Activated CD8-positive, alpha-beta T cell treated with anti-CD3 and anti-CD28 coated beads for 36 hours (primary cell): ENCODE results near the gene UQCRC1. TPM values are rescaled to one million over a fixed set of nuclear protein-coding genes. Genes with fewer than 3 reads are reported as not detected.

Experiments
- ATAC-seq: fragments of 200-7000 bp; cut with Tn5 transposase; one replicate; pipeline ENCODE4 v1.10.0; 2021; ENCODE audit warnings: mild to moderate bottlenecking, moderate library complexity
- CTCF ChIA-PET: fragments of 350-600 bp; sonication (Branson Sonifier 250); formaldehyde crosslinking; loops from one replicate; lab custom pipeline; 2021; ENCODE audit warnings: antibody characterized with exemption; lab: Charles Lee
- POLR2A ChIA-PET: fragments of 350-600 bp; sonication (Branson Sonifier 250); formaldehyde crosslinking; loops from one replicate; lab custom pipeline; 2021; ENCODE audit warnings: antibody characterized with exemption; lab: Charles Lee
- DNase-seq: peaks from one replicate; pipeline ENCODE4 v3.0.0-alpha.2; 2020
- H3K27ac Mint-ChIP-seq: one replicate; pipeline ENCODE4 v1.8.0; 2021; ENCODE audit warnings: mild to moderate bottlenecking, mixed read lengths
- H3K27me3 Mint-ChIP-seq: one replicate; pipeline ENCODE4 v1.8.0; 2021; ENCODE audit warnings: mixed read lengths
- H3K36me3 Mint-ChIP-seq: one replicate; pipeline ENCODE4 v1.8.0; 2021; ENCODE audit warnings: low read depth, mixed read lengths
- H3K4me1 Mint-ChIP-seq: one replicate; pipeline ENCODE4 v1.8.0; 2021; ENCODE audit warnings: low read depth, mixed read lengths
- H3K4me3 Mint-ChIP-seq: one replicate; pipeline ENCODE4 v1.8.0; 2021; ENCODE audit warnings: mild to moderate bottlenecking, moderate library complexity, mixed read lengths
- H3K9me3 Mint-ChIP-seq: one replicate; pipeline ENCODE4 v1.8.0; 2021; ENCODE audit warnings: mixed read lengths
- intact Hi-C: fragments of 100-400 bp; cut with micrococcal nuclease; formaldehyde crosslinking; loops from one replicate; pipeline ENCODE4 v1.10.0; 2022
- total RNA-seq, 2 experiments: library from RNA; stranded (reverse); gene quantifications; one replicate each; pipeline ENCODE4 v1.2.3, GENCODE V29; 2021
- TF ChIP-seq, protein P1 (sequence below): fragments of 200-600 bp; IDR thresholded peaks from one replicate; pipeline ENCODE4 v1.8.0; 2022; ENCODE audit warnings: antibody characterized with exemption, mild to moderate bottlenecking

UQCRC1 gene
- total RNA-seq, 2 experiments from 2014 or later = 240 to 256 TPM

DNA sequence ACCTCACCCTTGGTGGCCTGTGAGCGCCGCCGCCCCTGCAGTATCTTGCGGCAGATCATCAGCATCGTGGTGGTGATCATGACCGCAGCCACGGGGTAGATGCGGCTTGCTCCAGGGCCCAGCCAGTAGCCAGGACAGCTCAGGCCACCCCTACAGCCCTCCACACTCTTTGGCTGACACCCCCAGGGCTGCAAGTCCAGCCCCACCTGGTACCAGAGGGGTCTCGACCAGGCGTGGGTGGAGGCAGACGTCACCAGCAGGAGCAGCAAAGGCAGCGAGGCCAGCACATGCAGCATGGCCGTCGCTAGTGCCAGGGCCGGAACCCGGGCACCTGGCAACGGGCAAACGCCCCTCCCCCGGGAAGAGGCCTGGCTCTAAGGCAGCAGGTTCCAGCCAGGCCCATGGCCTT, 12.0 kb upstream of the UQCRC1 start, which contains the start of gene TMEM89:
TSS of gene TMEM89 (minus strand) at position 309 of the 409 bp plus-strand sequence. CDS start at position 296, 13 bp downstream.
- H3K36me3 Mint-ChIP-seq = peaks cover 14% of the 10 kb centered on the region
- ATAC-seq (no peak), DNase-seq (no peak)
- ChIA-PET CTCF (interaction anchor here (1.0 to 6.5 kb wide), 2 partner anchors 10 to 13 kb away, joined by 3 to 42 read pairs; partner anchors contain the start of gene SLC26A6), POLR2A (interaction anchor here (1.0 kb wide), 1 partner anchor 44 kb away, joined by 3 read pairs; no protein-coding TSS in a partner anchor)
- H3K4me3 Mint-ChIP-seq = no peak within 1 kb of the TSS
- no peak within 1 kb of the TSS for H3K27ac Mint-ChIP-seq
- H3K9me3 Mint-ChIP-seq = peaks cover 15% of the 10 kb centered on the region
- no peaks in the 10 kb centered on the region for H3K27me3 Mint-ChIP-seq
- H3K4me1 Mint-ChIP-seq = peaks cover 4% of the 10 kb centered on the region
- intact Hi-C loops = no loop called here
- TF ChIP-seq, protein P1, sequence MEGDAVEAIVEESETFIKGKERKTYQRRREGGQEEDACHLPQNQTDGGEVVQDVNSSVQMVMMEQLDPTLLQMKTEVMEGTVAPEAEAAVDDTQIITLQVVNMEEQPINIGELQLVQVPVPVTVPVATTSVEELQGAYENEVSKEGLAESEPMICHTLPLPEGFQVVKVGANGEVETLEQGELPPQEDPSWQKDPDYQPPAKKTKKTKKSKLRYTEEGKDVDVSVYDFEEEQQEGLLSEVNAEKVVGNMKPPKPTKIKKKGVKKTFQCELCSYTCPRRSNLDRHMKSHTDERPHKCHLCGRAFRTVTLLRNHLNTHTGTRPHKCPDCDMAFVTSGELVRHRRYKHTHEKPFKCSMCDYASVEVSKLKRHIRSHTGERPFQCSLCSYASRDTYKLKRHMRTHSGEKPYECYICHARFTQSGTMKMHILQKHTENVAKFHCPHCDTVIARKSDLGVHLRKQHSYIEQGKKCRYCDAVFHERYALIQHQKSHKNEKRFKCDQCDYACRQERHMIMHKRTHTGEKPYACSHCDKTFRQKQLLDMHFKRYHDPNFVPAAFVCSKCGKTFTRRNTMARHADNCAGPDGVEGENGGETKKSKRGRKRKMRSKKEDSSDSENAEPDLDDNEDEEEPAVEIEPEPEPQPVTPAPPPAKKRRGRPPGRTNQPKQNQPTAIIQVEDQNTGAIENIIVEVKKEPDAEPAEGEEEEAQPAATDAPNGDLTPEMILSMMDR = no peak

DNA sequence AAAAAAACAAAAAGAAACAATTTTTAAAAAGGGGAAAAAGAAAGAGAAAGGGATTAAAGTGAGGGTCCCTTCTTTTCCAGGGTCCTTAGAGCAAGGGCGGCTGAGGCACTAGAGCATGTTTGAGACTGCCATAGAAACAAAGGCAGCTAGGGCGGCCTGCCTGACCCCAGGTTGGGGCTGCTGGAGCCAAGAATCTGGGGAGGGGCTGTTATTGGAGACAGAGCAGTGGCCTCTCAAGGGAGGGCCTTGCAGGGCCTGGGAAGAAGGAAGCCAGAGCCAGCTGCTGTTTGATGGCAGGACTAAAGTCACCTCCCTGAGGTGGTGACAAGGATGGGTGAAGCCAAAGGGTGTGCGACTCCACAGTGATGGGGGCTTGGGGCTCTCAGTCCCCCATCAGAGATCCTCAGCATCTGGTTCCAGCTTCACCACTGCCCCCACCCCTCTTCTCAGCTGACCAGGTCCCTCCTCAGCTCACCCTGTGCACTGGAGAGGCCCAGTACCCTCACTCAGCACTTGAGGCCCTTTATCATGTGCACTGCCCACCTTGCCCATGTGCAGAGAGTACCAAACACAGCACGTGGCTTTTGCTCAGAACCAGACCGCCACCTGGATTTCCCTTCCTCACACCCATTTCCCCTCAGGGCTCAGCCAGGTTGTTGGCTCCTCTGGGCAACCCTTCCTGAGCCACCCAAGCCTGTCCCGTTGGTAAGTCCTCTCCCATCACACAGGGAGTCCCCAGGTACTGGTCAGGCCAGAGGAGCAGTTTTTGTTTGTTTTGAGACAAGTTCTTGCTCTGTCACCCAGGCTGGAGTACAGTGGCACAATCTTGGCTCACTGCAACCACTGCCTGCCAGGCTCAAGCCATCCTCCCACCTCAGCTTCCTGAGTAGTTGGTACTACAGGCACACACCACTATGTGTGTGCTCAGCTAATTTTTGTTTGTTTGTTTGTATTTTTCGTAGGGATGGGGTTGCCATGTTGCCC, 10.4 kb upstream of the UQCRC1 start:
- ChIA-PET POLR2A (interaction anchor here (0.7 to 1.0 kb wide), 3 partner anchors 10 to 56 kb away, joined by 3 read pairs; no protein-coding TSS in a partner anchor), CTCF (interaction anchor here (1.5 kb wide), 1 partner anchor 16 kb away, joined by 4 read pairs; the partner anchor contains the start of gene SLC26A6)
- H3K27ac Mint-ChIP-seq = no peak overlapping the region
- H3K4me1 Mint-ChIP-seq = peaks cover 10% of the 10 kb centered on the region
- intact Hi-C loops = no loop called here
- ATAC-seq = no peak
- H3K36me3 Mint-ChIP-seq = peaks cover 17% of the 10 kb centered on the region
- H3K9me3 Mint-ChIP-seq = peaks cover 15% of the 10 kb centered on the region
- H3K4me3 Mint-ChIP-seq = no peak overlapping the region
- no peak for DNase-seq
- TF ChIP-seq, protein P1 = no peak
- no peaks in the 10 kb centered on the region for H3K27me3 Mint-ChIP-seq

DNA sequence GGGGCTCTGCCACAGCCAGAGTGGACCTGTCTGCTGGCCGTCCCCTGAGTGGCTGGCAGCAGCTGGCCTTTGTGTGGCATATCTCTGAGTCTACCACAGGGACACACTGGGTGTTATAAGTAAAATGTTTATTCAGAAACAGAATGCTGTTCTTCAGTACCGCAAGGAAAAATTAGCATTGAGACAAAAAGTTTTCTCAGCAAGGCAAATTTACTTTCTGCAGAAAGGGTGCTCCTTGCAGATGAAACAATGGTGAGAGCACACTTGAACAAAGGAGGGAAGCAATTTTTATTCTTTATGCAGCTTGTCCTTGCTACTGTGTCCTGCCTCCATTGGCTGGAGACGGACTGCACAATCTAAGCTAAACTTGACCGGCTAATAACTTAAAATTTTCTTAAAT, 8.1 kb upstream of the UQCRC1 start:
- peaks cover 15% of the 10 kb centered on the region for H3K9me3 Mint-ChIP-seq

DNA sequence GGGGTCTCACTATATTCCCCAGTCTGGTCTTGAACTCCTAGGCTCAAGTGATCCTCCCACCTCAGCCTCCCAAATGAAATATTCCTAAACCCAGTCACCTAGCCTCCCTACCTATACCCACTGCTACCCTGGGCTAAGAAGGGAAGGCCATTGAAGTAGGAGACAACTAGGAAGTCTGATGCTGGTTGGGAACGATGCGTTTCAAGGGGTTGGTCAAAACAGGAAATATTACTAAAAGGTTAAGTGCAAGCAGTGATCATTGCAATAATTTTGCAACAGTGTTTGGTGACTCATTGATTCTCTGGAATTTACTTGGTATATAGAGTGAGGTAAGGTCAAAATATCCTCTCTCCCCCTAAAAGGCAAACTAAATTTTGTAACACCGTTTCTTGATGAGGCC, 4.6 kb upstream of the UQCRC1 start:
- Mint-ChIP-seq H3K4me1 (peaks cover 14% of the 10 kb centered on the region), H3K27me3 (no peaks in the 10 kb centered on the region), H3K27ac (peak overlapping the region; percentile 93), H3K9me3 (peaks cover 15% of the 10 kb centered on the region), H3K36me3 (peaks cover 18% of the 10 kb centered on the region), H3K4me3 (peak overlapping the region; percentile 10)
- intact Hi-C loops = no loop called here
- POLR2A ChIA-PET = interaction anchor here (0.7 to 1.3 kb wide), 3 partner anchors 8 to 32 kb away, joined by 3 read pairs; no protein-coding TSS in a partner anchor
- DNase-seq = peak; percentile 34
- ATAC-seq = peak; percentile 45
- CTCF ChIA-PET = interaction anchor here (1.7 to 2.9 kb wide), 2 partner anchors 21 to 42 kb away, joined by 5 to 13 read pairs; partner anchors contain the start of gene SLC26A6
- TF ChIP-seq, protein P1 = no peak

More for the DNA sequence above, 8.1 kb upstream of the UQCRC1 start:
- TF ChIP-seq, protein P1 = no peak
- CTCF ChIA-PET = interaction anchor here (1.8 kb wide), 1 partner anchor 18 kb away, joined by 7 read pairs; the partner anchor contains the start of gene SLC26A6
- no peak overlapping the region for H3K27ac Mint-ChIP-seq
- no peaks in the 10 kb centered on the region for H3K27me3 Mint-ChIP-seq
- POLR2A ChIA-PET = no interaction called here
- ATAC-seq (no peak), DNase-seq (no peak)
- no peak overlapping the region for H3K4me3 Mint-ChIP-seq
- peaks cover 22% of the 10 kb centered on the region for H3K36me3 Mint-ChIP-seq
- intact Hi-C loops = no loop called here
- peaks cover 14% of the 10 kb centered on the region for H3K4me1 Mint-ChIP-seq
